Measurements from ENCODE around the gene ARSI.
"Not testable (repeated sequence)": the region's sequence is repeated elsewhere in the genome, so short reads cannot be mapped to it uniquely, and the experiment has no call there.

The ARSI gene

DNA sequence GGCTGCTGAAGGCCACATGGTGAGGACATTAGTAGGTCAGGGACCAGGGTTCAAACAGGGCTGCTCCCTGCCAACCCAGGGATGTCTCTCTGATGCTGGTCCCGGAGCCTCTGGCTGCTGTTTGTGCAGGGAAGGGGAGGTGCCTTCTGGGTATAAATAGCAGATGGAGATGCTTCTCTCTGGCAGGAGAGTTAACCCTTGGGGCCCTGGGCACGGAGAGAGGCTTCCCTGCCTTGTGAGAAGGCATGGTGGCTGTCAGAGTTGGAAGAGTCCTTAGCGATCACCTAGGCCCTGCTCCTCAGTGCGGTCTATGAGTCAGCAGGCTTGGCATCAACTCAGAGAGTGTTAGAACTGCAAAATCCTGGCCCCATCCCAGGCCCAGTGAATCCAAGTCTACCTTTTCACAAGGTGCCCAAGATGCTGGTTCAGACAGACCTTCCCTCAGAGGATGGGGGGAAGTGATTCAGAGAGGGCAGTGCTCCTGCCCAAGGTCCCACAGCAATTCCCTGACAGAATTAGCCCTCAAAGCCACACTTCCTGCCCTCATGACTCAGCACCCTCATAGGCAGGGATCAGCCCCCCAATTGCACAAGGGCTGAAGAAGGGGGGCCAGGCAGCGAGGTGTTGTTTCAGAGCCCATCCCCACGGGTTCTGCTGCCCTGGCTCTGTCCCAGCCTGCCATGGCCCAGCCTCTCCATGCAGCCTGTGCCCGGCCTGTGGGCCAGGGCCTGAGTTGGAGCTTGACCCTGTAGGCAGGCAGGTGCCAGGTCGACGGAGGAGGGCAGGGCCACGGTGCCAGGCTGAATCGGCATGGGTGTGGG is 38.7 kb downstream of the ARSI start:
- no peak for DNase-seq

DNA sequence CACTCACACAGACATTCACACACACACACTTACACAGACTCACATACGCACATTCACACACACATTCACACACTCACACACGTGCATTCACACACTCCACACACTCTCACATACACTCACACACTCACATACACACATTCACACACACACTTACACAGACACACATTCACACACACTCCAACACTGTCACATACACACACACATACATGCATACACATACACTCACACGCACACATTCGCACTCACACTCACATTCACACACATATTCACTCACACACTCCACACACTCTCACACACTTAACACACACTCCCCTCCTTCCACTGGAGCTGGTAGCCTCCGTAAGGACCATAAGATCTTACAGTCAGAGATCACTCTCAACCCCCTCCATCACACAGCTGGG is 39.3 kb downstream of the ARSI start:
- DNase-seq: no peak

DNA sequence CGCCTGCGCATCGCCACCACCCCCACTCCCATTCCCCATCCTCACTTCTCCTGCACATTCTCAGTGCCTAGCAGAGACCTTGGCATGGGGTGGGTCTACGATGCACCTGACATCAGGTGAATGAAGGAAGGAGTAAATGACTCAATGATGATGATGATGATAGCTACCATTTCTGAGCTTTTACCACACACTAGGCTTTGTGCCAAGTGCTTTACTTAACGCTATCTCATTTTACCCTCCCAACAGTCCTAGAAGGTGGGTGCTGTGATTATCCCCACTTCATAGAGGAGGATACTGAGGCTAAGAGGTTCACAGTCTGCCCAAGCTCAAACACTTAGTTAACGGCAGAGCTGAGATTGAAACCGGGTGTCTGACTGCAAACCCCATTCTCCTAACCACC is 40.2 kb downstream of the ARSI start:
- DNase-seq: no peak

- DNase-seq: no peak
Measured at GRCh38 chr5:150261231-150261630, 41.5 kb downstream of the ARSI start.

DNA sequence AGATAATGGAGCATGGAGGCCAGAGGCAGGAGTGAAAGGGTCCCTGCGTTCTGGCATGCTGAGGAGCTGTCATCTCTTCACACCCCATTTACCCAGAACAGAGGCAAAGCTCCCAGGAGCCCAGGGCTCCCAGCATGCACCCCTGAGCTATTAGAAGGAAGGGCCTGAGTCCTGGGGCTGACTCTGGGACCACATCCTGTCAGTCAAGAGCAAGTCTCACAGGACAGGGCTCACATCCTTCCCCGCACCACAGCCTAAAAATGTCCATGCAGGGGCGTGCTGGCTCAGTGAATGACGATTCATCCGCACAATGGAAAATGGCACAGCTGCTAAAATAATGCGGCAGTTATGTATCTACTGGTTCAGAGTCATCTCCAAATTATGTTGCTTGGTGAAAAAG is 44.6 kb downstream of the ARSI start:
- no peak for DNase-seq

GRCh38 chr5:150257424-150257823 is 45.3 kb downstream of the ARSI start:
- DNase-seq: no peak

- DNase-seq: no peak
Measured at GRCh38 chr5:150256410-150257064, 46.2 kb downstream of the ARSI start.

DNA sequence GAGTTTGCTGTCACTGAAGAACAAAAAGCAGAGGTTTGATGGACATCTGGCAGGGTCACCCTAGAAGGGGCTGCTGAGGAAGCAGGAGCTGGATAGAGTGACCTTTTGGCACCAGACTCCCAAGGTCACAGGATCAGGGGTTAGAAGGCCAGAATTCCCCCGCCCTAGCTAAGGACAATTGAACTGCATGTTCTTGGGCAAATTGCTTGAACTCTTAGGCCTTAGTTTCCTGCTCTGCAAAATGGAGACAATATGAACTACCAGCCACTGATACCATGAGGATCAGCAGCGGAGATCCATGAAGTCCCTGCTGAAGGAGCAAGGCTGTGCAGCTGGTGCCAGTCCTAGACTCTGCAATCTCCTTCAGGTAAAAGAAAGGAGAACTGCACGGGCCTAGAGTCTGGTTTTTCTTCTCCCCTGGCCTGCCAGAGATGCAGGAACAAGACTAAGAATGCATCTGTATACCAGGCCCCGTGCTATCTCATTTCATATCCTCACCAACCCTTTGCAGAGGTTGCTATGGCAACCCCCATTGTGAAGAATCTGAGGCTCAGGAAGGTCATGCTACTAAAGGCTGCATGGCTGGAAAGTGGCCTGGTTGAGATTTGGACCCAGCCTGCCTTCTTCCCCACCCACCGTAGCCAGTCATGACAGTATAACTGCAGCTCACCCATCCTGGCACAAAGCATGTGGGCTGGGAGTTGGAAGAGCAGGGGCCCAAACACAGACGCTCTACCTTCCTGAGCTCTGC is 46.9 kb downstream of the ARSI start:
- no peak for DNase-seq

DNA sequence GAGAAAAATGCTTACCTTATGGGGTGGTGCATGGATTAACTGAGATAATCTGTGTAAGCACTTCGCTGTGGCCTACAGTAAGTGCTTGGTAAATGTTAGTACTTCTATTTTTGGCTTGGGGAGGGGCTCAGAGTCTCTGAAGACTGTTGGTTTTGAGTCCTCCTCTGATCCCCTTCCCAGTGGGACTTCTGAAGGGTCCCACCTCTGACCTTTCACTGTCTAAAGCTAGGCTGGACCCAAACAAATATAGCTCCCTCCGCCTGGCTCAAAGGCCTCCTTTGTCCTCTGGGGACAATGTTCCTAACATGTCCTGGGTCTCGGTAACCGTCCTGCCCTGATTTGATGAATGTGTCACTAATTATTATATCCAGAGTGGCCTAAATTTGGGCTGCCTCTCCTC is 47.9 kb downstream of the ARSI start:
- no peak for DNase-seq

DNA sequence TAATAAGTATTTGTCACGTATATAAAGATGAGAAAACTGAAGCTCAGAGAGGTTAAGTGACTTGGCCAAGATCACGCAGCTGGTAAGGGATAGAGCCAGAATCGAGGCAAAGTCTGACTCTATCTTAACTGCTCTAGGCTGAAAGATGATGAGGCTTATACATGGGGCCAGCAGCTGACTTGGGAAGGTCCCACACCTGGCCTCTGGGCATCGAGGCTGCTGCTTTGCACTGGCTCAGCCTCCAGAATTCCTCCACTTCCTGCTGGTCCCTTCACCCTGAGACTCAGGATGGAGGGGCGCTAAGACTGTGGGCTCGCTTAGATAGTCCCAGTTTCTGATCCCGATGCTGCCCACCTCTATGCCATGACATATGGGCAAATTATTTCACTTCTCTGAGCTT is 48.3 kb downstream of the ARSI start:
- DNase-seq: no peak

DNA sequence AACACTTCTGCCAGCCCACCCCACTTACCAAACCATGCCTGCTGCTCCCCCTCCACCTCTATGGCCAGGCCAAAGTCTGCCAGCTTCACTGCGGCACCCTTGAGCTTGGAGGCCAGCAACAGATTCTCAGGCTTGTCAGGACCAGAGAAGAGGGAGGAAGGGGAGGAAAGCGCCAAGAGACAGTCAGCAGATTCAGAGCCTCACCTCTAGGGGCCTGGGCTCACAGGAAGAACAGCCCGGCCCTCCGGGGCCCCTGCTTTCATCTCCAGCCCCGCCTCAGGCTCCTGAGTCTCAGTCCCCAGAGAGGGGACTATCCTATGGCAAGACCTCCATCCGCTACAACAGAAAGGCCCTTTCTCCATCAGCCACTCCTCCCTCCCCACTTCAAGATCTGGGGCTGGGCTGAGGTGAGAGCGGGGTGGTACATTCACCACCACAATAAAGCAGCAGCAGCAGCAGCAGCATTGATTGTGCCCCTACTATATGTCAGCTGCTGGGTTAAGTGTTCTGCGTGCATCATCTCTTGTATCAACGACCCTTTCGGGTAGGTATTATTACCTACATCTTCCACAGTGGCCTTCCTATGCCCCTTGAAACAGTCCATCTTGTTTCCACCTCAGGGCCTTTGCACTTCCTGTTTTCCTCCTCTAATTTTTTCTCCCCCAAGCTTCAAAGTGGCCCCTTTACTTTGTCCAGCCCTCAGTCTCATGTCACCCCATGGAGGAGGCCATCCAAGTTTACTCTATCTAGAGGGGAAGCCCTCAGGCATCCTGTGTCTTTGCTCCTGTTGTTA is 49.1 kb downstream of the ARSI start:
- no peak for DNase-seq

GRCh38 chr5:150252489-150252888 is 50.2 kb downstream of the ARSI start:
- no peak for DNase-seq

DNA sequence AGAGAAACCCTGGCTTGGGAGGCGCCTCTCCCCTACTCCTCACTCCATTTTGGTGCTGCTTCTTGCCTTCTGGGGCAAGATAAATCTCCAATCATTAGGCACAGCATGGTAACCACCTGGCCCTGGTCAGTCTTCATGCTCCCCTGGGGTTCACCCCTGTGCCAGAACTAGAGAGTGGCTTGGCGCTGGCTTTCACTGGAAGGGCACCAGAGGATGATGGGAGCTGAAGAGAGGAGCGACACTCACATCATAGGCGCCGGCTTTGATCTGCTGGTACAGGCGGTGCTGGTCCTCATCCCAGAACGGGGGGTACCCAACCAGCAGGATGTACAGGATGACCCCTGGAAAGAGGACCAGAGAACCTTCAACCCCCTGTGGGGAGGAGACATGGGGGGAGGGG is 51.2 kb downstream of the ARSI start:
- no peak for DNase-seq

DNA sequence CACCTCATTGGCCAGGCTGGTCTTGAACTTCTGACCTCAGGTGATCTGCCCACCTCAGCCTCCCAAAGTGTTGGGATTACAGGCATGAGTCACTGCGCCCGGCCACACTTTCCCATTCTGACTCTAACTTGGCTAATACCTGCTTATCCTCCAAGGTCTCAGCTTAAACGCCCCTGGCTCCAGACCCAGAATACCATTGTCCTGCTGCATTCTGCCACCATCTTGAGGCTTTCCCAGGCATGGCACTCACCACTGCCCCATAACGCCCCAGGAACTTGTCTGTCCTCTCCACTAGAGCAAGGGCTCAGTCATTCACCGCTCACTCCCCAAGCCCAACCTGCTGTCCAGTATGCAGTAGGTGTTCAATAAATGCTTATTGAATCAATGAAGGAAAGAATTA is 53.0 kb downstream of the ARSI start:
- DNase-seq: no peak

- DNase-seq: no peak
Measured at GRCh38 chr5:150248946-150249345, 53.8 kb downstream of the ARSI start.

DNA sequence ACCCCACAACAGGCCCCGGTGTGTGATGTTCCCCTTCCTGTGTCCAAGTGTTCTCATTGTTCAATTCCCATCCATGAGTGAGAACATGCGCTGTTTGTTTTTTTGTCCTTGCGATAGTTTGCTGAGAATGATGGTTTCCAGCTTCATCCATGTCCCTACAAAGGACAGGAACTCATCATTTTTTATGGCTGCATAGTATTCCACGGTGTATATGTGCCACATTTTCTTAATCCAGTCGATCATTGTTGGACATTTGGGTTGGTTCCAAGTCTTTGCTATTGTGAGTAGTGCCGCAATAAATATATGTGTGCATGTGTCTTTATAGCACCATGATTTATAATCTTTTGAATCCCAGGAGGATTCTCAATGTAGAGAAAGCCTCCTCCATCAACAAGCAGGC is 54.2 kb downstream of the ARSI start:
- DNase-seq: not testable (repeated sequence)

GRCh38 chr5:150247726-150248125 is 55.0 kb downstream of the ARSI start:
- DNase-seq: no peak

DNA sequence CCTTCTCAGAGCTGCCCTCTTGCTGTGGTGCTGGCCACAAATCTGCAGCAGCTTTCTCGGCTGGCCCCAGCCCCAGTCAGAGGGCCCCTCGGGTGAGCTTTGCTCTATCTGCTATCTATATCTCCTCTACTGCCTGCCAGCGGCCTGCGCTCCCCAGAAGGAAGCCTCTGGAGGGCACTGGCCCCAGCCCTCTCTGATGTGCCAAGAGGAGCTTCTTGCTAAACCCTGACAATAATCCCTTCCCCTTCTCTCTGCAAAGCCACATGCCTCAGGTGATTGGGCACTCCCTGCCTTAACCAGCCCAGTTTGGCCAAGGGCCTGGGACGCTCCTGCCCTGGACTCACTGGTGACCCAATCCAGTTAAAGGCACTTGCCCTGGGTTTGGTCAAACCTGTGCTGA is 55.9 kb downstream of the ARSI start:
- no peak for DNase-seq

GRCh38 chr5:150246429-150246828 is 56.3 kb downstream of the ARSI start:
- DNase-seq: no peak
